Hematopoietic multipotent progenitor cell treated with erythropoietin and hydrocortisone succinate and interleukin-3 and kit ligand, for 8 days (in vitro differentiated cells): ENCODE results near the gene FAM167B.

Source experiments
- DNase-seq: peaks from one replicate; pipeline ENCODE4 v3.0.0-alpha.2; 2015

The FAM167B gene

GRCh38 chr1:32246888-32247273 lies at the start of gene FAM167B:
TSS of gene FAM167B (plus strand) at chr1:32247222. CDS start at chr1:32247422, 200 bp downstream.
- DNase-seq, result no peak

DNA sequence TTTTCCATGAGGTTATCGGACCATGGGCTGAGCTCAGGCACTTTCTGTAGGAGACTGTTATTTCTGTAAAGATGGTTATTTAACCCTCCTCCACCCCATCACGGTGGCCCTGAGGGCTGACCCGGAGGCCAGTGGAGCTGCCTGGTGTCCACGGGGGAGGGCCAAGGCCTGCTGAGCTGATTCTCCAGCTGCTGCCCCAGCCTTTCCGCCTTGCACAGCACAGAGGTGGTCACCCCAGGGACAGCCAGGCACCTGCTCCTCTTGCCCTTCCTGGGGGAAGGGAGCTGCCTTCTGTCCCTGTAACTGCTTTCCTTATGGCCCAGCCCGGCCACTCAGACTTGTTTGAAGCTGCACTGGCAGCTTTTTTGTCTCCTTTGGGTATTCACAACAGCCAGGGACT lies 49.2 kb upstream of the FAM167B start:
- DNase-seq, result no peak

DNA sequence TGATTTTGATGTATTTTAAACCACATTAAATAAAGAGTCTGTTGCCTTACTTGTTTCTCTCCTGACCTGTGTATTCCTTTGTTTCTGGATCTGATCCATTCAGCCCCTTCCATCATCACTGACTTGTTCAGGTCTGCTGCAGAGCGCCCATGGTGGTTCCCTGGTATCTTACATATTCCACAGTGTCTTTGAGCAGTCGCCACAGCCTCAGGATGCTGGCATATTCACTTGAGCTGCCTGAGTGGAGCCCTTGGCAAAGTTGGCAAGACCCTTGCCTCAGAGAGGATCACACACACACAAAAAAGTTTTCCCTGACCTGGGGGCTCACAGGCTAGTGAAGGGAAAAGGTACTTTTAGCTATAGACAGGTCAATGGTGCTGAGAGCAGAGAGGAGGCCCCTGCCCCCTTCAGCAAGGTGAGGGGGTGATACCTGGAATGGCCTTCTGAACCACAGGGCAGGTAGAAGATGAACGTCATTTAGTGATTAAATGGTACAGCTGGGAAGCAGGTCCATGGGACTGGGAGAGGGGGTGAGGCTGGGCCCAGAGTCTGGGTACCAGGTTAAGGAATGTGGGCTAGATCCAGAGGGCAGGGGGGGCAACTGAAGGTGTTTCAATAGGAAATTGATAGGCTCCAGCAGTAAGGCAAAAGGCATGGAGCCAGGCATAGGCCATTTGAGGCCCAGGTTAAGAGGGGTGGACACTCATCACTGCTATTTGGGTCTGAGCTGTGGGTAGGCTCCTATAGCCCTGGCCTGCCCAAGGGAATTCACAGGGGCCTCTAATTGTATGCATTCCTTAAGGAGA lies 48.6 kb upstream of the FAM167B start:
- DNase-seq, result no peak

- no peak for DNase-seq
These were observed 47.8 kb upstream of the FAM167B start for GRCh38 chr1:32199043-32199716.

DNA sequence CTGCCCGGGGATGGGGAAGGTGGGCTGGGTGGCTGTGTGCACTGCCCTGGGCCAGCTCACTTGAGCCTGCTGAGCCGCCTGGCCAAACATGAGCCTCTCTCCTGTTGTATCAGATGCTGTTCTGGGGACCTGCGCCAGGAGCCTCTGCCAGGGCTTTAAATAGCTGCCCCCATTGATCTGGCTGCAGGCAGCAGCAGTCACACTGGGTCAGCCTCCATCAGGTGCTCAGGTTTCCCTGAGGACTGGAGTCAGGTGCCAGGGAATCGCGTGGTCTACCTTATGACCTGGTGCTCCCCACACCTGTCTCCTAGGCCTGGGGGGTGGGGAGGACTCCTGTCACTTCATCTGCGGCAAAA lies 47.3 kb upstream of the FAM167B start:
- DNase-seq, result no peak

DNA sequence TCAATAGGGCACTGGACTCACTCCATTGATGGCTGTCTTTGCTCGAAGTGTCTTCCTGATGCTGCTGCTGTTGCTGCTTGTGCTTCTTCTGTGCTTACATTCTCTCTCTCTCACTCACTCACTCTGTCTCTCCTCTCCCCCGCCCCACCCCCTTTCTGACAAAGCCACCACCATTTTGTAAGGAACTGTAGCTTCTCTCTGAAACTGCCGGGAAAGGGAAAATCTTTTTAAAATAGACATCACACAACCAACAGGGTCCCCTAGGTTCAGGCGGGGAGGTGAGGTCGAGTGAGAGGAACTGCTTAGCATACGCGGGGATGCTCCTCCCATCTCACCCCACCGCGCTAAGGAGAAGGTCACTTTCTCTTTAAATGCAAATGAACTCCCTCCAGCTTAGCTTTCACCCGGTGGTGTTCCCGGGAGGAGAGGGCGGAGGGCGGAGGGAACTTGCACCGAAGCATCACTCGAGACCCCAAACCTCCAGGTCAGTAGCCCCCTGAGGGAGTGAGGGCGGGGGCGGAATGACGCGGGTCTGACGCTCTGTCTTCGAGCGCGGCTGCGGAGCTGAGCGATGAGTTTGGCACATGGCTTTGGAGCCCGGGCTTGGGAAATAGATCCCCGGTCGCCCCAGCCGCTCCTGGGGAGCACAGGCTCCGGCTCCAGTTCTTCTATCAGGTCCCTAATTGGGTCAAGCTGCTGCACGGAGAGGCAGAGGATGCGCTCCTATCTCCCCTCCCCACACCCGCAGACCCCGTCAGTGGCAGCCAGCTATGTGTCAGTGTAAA lies 46.6 kb upstream of the FAM167B start, which contains the start of gene CCDC28B:
Gene CCDC28B, plus strand, starts transcription at position 370 of the 785 bp plus-strand sequence. CDS start 1,341 bp downstream, outside the sequence.
- DNase-seq, result peak; percentile 52

DNA sequence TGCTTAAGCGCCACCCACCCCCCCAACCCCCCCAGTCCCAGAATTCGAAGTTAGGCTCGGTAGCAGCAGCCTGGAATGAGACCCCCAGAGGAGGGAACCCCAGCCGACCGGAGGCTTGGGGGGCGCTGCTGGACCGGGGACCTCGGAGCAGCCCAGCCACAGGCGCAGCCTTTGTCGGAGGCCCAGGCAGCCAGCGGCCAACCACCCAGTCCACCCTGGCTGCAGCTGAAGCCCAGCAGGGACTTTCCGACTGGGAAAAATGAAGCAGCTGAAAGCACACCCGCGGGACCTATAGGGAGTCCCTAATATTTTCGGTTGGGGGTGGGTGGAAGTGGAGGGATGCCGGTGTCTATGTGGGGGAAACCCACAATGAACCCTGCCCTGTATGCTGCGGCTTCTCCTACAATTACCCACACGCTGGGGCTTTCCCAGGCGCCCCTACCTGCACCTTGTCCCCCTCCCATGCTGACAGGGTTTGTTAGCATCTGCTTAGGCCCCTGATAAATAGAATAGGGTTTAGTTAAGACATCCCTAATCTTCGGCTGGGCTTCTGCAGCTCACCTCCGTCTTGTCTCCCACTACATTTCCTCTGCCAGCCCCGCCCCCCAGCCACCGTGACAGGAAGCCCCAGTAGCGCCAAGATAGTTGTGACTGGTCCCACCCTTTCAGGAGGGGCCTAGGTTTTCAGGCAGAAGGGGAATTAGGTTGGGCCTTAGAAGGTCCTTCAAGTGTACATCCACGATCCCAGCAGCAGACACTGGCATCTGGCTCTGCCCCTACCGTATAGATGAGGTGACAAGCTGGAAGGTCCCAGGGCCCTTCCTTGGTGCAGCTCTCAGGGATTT lies 45.8 kb upstream of the FAM167B start:
- peak; percentile 87 for DNase-seq

GRCh38 chr1:32204943-32205361 lies 42.1 kb upstream of the FAM167B start:
- no peak for DNase-seq

DNA sequence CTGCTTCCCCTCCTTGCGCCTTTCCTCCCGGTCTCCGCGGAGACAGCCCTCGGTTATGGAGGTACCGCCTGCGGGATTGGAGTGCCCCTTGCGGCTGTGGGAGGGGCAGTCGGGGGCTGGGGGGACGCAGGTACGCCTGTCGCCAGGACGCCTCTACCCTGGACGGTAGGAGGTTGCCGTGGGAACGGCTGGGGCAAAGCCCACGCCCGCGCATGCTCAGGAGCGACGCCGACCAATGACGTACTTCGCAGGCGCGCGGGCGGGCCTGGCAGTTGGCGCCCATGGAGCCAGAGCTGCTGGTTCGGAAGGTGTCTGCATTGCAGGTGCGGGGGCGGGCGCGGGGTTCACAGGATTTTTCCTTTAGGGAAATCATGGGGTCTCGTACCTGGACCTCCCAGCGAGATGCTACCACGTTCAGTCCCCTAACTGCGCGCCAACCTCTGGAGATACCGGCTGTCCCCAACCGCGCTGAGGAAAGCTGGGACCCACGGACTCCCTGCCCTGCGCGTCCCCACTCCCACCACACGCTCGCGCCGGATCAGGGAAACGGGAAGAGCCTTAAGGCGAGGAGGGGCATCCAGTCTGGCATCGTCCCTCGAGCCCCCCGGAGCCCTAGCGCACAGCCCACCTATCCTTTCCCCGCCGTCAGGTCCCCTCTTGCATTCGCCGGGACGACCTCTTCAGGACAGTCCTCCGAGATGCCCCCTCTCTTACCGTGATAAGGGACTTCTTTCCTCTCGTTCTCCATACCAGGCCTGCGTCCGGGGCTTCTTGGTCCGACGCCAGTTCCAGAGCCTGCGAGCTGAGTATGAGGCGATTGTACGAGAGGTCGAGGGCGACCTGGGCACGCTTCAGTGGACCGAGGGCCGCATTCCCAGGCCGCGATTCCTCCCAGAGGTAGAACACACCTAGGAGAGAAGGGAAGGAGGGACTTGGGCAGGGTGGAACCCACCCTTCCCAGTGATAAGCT lies 41.3 kb upstream of the FAM167B start, which contains the start of gene IQCC:
Gene IQCC, plus strand, starts transcription at position 271 of the 970 bp plus-strand sequence. Its CDS starts 11 bp downstream, at position 282.
- peak; percentile 86 for DNase-seq

DNA sequence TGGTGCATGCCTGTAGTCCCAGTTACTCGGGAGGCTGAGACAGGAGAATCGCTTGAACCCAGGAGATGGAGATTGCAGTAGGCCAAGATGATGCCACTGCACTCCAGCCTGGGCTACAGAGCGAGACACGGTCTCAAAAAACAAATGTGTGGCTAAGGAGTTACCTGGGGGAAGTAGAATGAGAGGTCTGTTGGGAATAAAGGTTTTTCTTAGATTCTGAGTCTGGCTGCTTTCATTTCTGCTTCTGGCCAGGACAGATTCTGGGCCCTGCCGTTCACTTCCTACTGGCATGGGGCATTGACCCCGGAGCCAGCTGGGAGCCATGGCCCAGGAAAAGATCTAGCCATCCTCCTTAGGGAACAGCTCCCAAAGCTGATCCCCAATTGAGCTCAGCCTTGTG lies 38.6 kb upstream of the FAM167B start:
- no peak for DNase-seq

GRCh38 chr1:32208891-32209328 lies 38.1 kb upstream of the FAM167B start, which contains the start of gene DCDC2B:
TSS of gene DCDC2B (plus strand) at chr1:32209089. CDS start at chr1:32209094, 5 bp downstream.
- DNase-seq, result peak; percentile 92

GRCh38 chr1:32215629-32216480 lies 31.2 kb upstream of the FAM167B start:
- DNase-seq, result peak; percentile 78

DNA sequence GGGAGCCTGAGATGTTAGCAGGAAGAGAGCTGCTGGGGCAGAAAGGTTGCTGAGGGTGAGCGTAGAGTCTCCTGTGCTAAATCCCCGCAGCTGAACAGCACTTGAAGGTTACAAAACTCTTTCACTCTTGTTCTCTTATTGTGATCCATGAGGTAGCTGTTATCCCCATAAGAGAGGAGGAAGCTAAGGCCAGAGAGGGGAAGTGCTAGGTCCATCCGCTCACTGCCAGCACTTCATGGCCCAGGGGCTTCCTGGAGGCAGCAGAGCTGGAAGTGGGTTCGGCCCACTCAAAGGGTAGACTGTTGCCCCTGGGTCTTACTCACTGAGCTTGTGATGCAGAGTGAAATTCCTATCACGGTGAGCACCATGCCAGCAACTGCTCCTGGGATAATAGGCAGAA lies 30.5 kb upstream of the FAM167B start:
- DNase-seq, result no peak

DNA sequence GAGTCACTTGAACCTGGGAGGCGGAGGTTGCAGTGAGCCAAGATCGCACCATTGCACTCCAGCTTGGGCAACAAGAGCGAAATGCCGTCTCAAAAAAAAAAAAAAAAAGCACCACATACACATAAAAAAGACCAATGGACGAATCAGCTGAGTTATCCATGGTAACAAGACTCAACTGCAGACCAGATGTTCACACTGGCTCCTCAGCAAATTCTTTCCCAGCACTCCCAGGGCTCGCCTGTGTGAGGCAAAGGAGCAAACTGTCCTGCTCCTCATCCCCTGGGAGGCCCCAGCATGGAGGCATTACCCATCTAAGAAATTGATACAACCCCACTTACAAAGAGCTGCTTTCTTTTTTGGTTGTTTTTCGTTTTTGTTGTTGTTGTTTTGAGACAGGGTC lies 28.0 kb upstream of the FAM167B start:
- DNase-seq, result no peak

GRCh38 chr1:32220746-32221580 lies 26.1 kb upstream of the FAM167B start:
- no peak for DNase-seq

- DNase-seq, result no peak
These were observed 25.4 kb upstream of the FAM167B start for GRCh38 chr1:32221581-32221979.

- DNase-seq, result peak; percentile 94
These were observed 24.9 kb upstream of the FAM167B start, which contains the start of the genes EIF3I and TMEM234 for GRCh38 chr1:32221980-32222755. TSS of gene EIF3I (plus strand) at chr1:32222407. CDS start at chr1:32222442, 35 bp downstream. TSS of gene TMEM234 (minus strand) at chr1:32222353. CDS start at chr1:32222322, 31 bp downstream.

DNA sequence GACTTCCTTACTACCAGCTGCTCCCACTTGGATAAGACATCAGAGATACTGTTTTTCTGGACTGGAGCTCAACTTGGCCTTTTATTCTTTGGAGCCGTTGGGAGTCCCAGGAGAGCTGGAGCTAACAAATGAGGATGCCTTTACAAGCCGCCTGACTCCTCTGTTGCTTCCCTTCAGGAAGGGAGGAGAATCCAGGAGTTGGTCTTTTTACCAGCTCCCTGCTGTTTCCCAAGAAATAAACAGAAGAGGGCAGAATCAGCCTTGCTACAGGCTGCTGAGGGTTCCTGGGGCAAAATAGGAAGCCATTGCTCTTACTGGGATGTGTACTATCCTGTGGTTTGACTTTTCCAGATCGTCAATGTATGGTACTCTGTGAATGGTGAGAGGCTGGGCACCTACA lies 23.3 kb upstream of the FAM167B start:
- no peak for DNase-seq
